Measurements from ENCODE around the gene TNPO3.
A peak's percentile ranks its signal among the peaks of the same experiment; 100 is the strongest.
"Not testable (repeated sequence)": the region's sequence is repeated elsewhere in the genome, so short reads cannot be mapped to it uniquely, and the experiment has no call there.

The TNPO3 gene

GRCh38 chr7:128922496-128923410 is 132.2 kb downstream of the TNPO3 start:
- no peak for DNase-seq (ENCODE audit: low read depth, low spot score)

- DNase-seq (ENCODE audit: low read depth, low spot score), result no peak
These were observed 133.0 kb downstream of the TNPO3 start for GRCh38 chr7:128921866-128922440.

GRCh38 chr7:128920913-128921582 is 133.9 kb downstream of the TNPO3 start:
- DNase-seq (ENCODE audit: low read depth, low spot score), result no peak

- DNase-seq (ENCODE audit: low read depth, low spot score), result peak; percentile 26
These were observed 134.8 kb downstream of the TNPO3 start for GRCh38 chr7:128919881-128920799.

- no peak for DNase-seq (ENCODE audit: low read depth, low spot score)
These were observed 135.7 kb downstream of the TNPO3 start for GRCh38 chr7:128919241-128919640.

GRCh38 chr7:128918016-128918665 is 136.8 kb downstream of the TNPO3 start:
- DNase-seq (ENCODE audit: low read depth, low spot score), result no peak

- no peak for DNase-seq (ENCODE audit: low read depth, low spot score)
These were observed 137.8 kb downstream of the TNPO3 start for GRCh38 chr7:128917122-128917521.

- no peak for DNase-seq (ENCODE audit: low read depth, low spot score)
These were observed 138.3 kb downstream of the TNPO3 start for GRCh38 chr7:128916643-128916915.

- DNase-seq (ENCODE audit: low read depth, low spot score), result no peak
These were observed 138.9 kb downstream of the TNPO3 start for GRCh38 chr7:128915841-128916642.

- DNase-seq (ENCODE audit: low read depth, low spot score), result no peak
These were observed 139.6 kb downstream of the TNPO3 start for GRCh38 chr7:128915271-128915819.

GRCh38 chr7:128914566-128915151 is 140.3 kb downstream of the TNPO3 start:
- no peak for DNase-seq (ENCODE audit: low read depth, low spot score)

- DNase-seq (ENCODE audit: low read depth, low spot score), result no peak
These were observed 140.9 kb downstream of the TNPO3 start for GRCh38 chr7:128913870-128914565.

- not testable (repeated sequence) for DNase-seq (ENCODE audit: low read depth, low spot score)
These were observed 142.0 kb downstream of the TNPO3 start for GRCh38 chr7:128912709-128913495.

GRCh38 chr7:128912281-128912680 is 142.6 kb downstream of the TNPO3 start:
- no peak for DNase-seq (ENCODE audit: low read depth, low spot score)

GRCh38 chr7:128911423-128912031 is 143.4 kb downstream of the TNPO3 start:
- DNase-seq (ENCODE audit: low read depth, low spot score), result no peak

- no peak for DNase-seq (ENCODE audit: low read depth, low spot score)
These were observed 144.4 kb downstream of the TNPO3 start, which contains the start of gene KCP for GRCh38 chr7:128910569-128910945. KCP (minus strand) TSS chr7:128910709; CDS start chr7:128910676, 33 bp downstream.
